Glomerular endothelial cell (primary cell): Measurements from ENCODE around the gene DNAH8. TPM values are rescaled to one million over a fixed set of nuclear protein-coding genes. Genes with fewer than 3 reads are reported as not detected.
"Not testable (repeated sequence)": the region's sequence is repeated elsewhere in the genome, so short reads cannot be mapped to it uniquely, and the experiment has no call there.

Experiments
- DNase-seq: peaks from one replicate; pipeline ENCODE4 v3.0.0-alpha.2; 2011; ENCODE audit warnings: low read depth, low spot score; ENCODE audit errors: extremely low read depth
- total RNA-seq: library from RNA; depleted of rRNA; stranded (reverse); fragments of >200 nt; gene quantifications from 2 replicates; pipeline ENCODE4 v1.2.3, GENCODE V29; 2015

DNAH8 gene
- total RNA-seq, 1 donor from 2014 or later: 0.06 TPM

- no peak for DNase-seq
Observed at GRCh38 chr6:38833320-38833719, 118.2 kb downstream of the DNAH8 start.

DNA sequence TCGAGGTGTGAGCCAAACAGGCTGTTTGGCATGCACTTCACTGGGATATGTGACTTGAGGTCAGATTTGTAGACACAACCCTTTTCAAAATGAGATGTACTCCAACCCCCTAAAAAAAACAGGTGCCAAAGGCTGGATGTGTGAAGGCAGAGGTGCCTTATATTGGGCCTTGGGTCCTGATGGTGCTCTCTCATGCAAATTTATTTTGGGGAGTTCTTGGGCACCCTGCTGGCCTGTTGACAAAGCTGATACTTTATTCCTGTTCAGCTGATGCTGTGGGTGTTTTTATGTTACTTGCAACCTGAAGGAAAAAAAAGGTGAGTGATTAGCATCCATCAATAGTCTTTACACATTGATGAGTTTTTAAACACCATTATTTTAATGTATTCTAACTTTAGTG lies 121.5 kb downstream of the DNAH8 start:
- DNase-seq: no peak

GRCh38 chr6:38837101-38837500 lies 122.0 kb downstream of the DNAH8 start:
- DNase-seq: no peak

- DNase-seq: no peak
Observed at GRCh38 chr6:38843798-38844197, 128.7 kb downstream of the DNAH8 start.

- DNase-seq: no peak
Observed at GRCh38 chr6:38845931-38846330, 130.8 kb downstream of the DNAH8 start.

DNA sequence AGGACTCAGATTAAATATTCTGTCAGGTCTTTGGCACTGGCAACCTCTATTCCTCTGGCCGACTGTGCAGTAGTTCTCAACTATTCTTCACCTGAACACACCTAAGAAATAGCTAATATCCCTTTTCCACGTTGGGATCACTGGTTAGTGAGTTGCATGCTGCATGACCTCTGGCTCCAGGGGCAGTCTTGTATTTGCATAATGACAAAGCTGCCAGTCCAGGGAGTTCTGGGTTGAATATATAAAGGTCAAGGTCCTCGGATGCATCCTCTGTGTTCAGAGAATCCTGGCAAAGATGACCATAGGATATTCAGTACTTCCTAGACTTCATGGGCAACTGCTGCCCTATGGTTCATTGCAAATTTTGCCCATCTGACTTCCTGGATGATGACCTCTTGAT lies 131.2 kb downstream of the DNAH8 start:
- DNase-seq: no peak

DNA sequence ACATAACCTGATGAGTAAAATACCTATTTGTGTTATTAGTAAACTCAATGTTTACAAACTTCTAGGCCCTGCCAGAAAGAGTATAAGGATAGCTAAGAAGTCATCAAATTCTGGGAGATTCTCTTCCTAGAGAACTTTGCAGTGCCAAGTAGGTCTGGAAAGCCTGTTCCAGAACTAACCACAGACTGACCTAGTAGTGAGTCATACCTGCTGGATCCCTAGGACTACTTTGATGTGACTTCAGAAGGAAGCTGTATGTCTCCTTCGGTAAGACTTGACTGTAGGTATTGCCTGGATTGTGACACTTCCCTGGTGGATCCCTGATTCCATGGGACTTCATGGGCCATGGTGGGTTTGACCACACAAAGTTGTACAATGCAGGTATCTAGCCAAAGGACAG lies 131.7 kb downstream of the DNAH8 start:
- DNase-seq: no peak

- DNase-seq: no peak
Observed at GRCh38 chr6:38847497-38847896, 132.4 kb downstream of the DNAH8 start.

GRCh38 chr6:38848760-38849159 lies 133.6 kb downstream of the DNAH8 start:
- DNase-seq: no peak

DNA sequence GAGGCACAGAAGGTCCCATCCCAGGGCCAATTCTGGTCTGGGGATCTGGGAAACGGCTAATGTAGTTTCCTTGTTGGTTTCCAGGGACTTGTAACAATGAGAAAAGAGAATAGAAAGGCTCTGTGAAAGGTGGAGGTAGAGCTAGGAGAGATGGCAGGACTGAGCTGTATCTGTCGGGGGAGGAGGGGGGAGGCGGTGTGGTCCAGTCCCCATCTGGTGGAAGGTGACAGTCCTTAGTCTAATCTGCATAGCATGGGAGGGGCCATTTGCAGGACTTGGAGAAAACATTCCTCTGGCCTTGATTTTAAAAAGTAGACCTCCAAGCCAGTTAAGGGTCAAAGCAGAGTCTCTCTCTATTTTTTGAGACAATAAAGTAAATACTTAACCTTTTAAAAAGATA lies 137.1 kb downstream of the DNAH8 start:
- no peak for DNase-seq

GRCh38 chr6:38853236-38853635 lies 138.1 kb downstream of the DNAH8 start:
- no peak for DNase-seq

- DNase-seq: no peak
Observed at GRCh38 chr6:38856492-38856891, 141.4 kb downstream of the DNAH8 start.

DNA sequence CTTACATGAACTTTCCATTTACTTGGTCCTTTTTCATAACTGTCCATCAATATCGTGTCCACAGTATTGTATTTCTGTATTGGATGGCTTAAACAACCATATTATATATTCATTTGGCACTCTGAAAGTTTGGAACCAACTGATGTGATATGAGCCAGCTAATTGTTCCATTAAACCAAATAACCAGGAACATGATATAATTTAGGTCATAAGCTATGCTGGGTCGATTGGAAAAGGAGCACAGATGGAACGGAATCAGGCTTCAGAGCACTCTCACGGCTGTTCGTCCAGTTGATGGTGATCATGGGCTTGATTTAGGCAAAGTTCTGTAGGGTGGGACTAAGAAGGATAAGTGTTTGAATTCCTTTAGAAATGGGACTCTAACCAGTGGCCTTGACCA lies 142.7 kb downstream of the DNAH8 start:
- DNase-seq: no peak

DNA sequence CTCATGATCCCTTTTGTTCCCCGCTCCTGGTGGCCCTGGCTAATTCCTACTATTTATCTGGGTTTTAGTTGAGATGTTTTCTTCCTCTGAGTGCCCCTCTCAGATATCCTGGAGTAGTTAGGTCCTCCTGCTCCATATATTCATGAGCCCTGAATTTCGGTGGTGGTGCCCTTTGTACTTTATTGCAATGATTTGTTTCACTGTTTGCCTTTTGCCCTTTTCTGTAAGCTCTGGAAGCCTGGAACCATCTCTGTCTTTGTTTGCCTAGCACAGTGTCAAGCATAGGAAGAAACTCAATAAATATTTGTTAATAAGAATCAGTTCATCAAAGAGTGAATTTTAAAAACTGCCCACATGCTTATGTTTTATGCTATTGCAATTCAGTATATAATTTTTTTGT lies 144.9 kb downstream of the DNAH8 start:
- DNase-seq: no peak

DNA sequence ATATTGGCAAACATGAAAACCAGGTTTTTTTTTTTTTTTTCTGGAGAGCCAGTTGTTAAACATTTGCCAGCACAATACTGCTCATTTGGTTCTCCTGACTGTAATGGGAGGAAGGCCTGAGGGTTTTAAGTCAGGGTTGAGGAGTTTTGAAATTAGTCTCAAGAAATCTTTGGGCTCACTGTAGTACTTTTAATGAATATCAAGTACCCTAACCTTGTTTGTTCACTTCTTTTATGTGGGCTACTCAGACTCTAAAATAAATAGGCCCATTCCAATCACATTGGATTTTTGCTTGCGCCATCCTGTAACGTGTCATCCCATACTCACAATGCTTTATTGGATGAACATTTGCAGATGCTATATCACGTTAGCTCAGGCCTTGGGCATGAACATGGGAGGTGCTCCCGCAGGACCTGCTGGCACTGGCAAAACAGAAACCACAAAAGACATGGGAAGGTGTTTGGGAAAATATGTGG lies 146.9 kb downstream of the DNAH8 start:
- no peak for DNase-seq

DNA sequence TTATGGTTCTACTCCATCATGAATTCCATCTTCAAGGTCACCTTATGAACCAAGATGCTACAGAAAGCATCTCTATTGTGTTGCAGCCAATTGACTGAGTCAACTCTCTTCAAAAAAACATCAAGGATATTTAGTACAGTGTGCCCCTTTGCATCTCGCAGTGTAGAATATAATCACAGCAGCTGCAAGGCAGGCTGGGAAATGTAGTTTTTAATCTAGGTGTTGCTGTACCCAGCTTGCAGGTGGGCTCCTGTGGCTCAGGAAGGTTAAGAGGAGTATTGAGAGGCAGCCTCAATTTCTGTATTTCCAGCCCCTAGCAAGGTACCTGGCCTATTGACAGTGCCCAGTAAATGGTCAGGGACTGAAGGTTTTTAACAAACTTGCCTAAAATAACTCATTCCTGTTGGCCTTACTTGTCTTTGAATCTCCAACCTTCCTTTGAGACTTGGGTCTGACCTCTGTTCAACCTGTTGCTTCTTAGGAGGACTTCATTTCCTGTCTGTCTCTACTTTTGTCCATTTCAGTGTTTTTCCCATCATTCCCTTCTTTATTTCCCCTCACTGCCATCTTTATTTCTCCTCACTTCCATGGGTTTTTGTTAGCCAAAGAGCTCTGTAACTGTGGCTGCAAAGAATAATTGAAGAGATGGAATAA lies 150.5 kb downstream of the DNAH8 start:
- DNase-seq: no peak

DNA sequence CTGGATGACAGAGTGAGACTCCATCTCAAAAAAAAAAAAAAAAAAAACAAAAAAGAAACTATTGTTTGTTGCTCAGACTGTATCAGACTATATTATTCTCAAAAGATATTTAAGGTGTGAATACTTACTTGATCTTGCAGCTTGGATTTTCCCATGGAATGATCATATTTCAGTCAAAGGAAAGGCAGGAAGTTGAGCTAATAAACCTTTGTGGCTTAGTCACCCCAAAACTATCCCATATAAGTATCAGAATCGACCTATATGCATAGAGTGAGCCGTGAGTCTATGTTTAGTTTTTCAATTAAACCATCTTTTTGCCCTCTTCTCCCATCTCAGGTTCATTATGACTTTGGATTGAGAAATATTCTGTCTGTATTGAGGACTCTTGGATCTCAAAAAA lies 152.6 kb downstream of the DNAH8 start:
- DNase-seq: no peak

- DNase-seq: peak; percentile 22
Observed at GRCh38 chr6:38871741-38872568, 156.8 kb downstream of the DNAH8 start.

- no peak for DNase-seq
Observed at GRCh38 chr6:38873001-38873400, 157.9 kb downstream of the DNAH8 start.

GRCh38 chr6:38873816-38874215 lies 158.7 kb downstream of the DNAH8 start:
- DNase-seq: not testable (repeated sequence)

DNA sequence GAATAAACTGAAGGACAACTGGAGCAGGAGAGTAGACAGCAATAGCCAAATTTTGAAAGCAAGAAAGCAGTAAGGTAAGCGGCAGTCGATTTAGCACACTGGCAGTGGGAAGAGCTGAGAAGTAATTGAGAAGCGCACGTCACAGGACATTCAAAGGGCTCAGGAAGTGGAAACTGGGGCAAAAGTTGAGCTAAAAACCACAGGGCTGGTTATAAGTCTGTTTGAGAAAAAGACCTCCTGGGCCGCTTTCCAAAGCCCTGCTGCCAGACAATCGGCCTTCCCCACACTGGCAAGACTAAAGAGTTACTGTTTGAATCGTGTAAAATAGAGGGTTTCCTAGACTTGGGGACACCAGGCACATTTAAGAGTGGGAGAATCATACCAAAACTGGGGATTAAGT lies 161.4 kb downstream of the DNAH8 start:
- DNase-seq: no peak

DNA sequence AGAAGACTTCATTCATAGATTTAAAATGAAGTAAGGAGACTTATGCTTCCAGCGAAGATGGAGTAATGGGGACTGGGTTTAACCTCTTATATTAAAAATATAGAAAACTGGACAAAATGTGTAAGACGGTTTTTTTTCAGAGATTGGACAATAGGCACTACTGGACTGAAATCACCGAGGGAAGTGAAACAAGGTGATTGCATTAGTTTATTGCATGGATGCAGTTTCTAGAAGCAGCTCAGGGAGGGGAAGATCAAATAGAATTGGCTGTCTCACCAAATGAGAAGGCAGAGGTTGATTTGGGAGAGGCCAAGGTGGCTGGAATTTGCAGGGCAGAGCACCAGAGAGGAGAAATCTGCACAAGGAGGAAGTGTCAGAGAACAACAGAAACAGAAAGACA lies 162.6 kb downstream of the DNAH8 start:
- DNase-seq: no peak
